ENCODE measurements around the gene GP1BB. TPM values are rescaled to one million over a fixed set of nuclear protein-coding genes. Genes with fewer than 3 reads are reported as not detected.

The GP1BB gene
- total and polyA plus RNA-seq, 2 donors (not counting 3 experiments of a cell fraction or from before 2014, with no cell fraction given): 1.7 to 6.2 TPM

GRCh38 chr22:19753996-19754700, 30.8 kb downstream of the GP1BB start:
- Histone ChIP-seq H3K27me3 (ENCODE audit: control insufficient read depth in 2 of 2, insufficient read depth in 2 of 2, low read length in 2 of 2) (peaks cover 25 to 44% of the 10 kb centered on the region in 2 experiments), H3K9ac (replicated peaks; ENCODE audit: extremely low read depth, insufficient read depth, low read length) (no peak overlapping the region), H3K9me1 (replicated peaks; ENCODE audit: control insufficient read depth, extremely low read depth, insufficient read depth, low read length) (no peaks in the 10 kb centered on the region), H4K20me1 (replicated peaks; ENCODE audit: control insufficient read depth, extremely low read depth, insufficient read depth, low read length) (no peaks in the 10 kb centered on the region), H3K4me1 (ENCODE audit: control insufficient read depth, extremely low read depth, insufficient read depth, low read length) (no peaks in the 10 kb centered on the region), H3K79me2 (ENCODE audit: control insufficient read depth, insufficient read depth, low read length) (no peaks in the 10 kb centered on the region), H3K36me3 (ENCODE audit: control insufficient read depth in 2 of 2, extremely low read depth in 1 of 2, insufficient read depth in 2 of 2, low read length in 2 of 2) (no peaks in the 10 kb centered on the region), H3K4me2 (ENCODE audit: insufficient read depth, low read length) (no peak overlapping the region), H3K27ac (ENCODE audit: insufficient read depth, low read depth, low read length) (no peak overlapping the region), H3K4me3 (replicated peaks in 1 of 3; ENCODE audit: insufficient read depth in 1 of 3, low read depth in 1 of 3, low read length in 3 of 3) (no peak overlapping the region), H2AFZ (ENCODE audit: low read depth, low read length) (no peak overlapping the region), H3K9me3 (replicated peaks; ENCODE audit: control insufficient read depth, insufficient read depth, low read length) (no peaks in the 10 kb centered on the region)
- no peak for DNase-seq (ENCODE audit: low read depth, low spot score)
- intact Hi-C loops (cut with micrococcal nuclease) (no loop called here), dilution Hi-C loops (cut with MboI; ENCODE audit: extremely low pct_ligation_motif_present, low sequenced_read_pairs) (no loop called here)
- TF ChIP-seq GATA2 (IDR thresholded peaks at IDR 0.05; ENCODE audit: insufficient read depth, insufficient read length, low read depth, low read length) (no peak), POLR2AphosphoS5 (IDR thresholded peaks at IDR 0.05; ENCODE audit: insufficient read depth, low read depth, low read length) (no peak)
- BruUV-seq (replicated peaks): no TSS peak
- FAIRE-seq: no peak
- CTCF ChIA-PET: interaction anchor here (1.2 to 5.6 kb wide), 4 partner anchors 8 to 158 kb away, joined by 3 to 73 read pairs (median 13); no protein-coding TSS in a partner anchor
- POLR2A ChIA-PET: no interaction called here

GRCh38 chr22:19754701-19755144, 31.4 kb downstream of the GP1BB start:
- no TSS peak for BruUV-seq (replicated peaks)
- H3K4me1 ChIP-seq (ENCODE audit: control insufficient read depth, extremely low read depth, insufficient read depth, low read length): peaks cover 4% of the 10 kb centered on the region
- no peak overlapping the region for H3K4me3 ChIP-seq (replicated peaks in 1 of 3; ENCODE audit: insufficient read depth in 1 of 3, low read depth in 1 of 3, low read length in 3 of 3)
- H3K79me2 ChIP-seq (ENCODE audit: control insufficient read depth, insufficient read depth, low read length): no peaks in the 10 kb centered on the region
- H3K9ac ChIP-seq (replicated peaks; ENCODE audit: extremely low read depth, insufficient read depth, low read length): no peak overlapping the region
- ChIA-PET CTCF (interaction anchor here (1.3 to 5.6 kb wide), 2 partner anchors 12 to 157 kb away, joined by 3 to 73 read pairs; no protein-coding TSS in a partner anchor), POLR2A (no interaction called here)
- no peak overlapping the region for H3K27ac ChIP-seq (ENCODE audit: insufficient read depth, low read depth, low read length)
- FAIRE-seq: no peak
- no peak overlapping the region for H3K4me2 ChIP-seq (ENCODE audit: insufficient read depth, low read length)
- H3K9me1 ChIP-seq (replicated peaks; ENCODE audit: control insufficient read depth, extremely low read depth, insufficient read depth, low read length): no peaks in the 10 kb centered on the region
- dilution Hi-C loops (cut with MboI; ENCODE audit: extremely low pct_ligation_motif_present, low sequenced_read_pairs) (no loop called here), intact Hi-C loops (cut with micrococcal nuclease) (loop anchor here (5.0 kb wide), 1 partner anchor 98 kb away; the partner anchor contains the start of genes GNB1L and RTL10)
- no peak overlapping the region for H2AFZ ChIP-seq (ENCODE audit: low read depth, low read length)
- H3K9me3 ChIP-seq (replicated peaks; ENCODE audit: control insufficient read depth, insufficient read depth, low read length): no peaks in the 10 kb centered on the region
- TF ChIP-seq FOS (IDR thresholded peaks at IDR 0.05; ENCODE audit: borderline replicate concordance, insufficient read depth, low read length): no peak
- TF ChIP-seq EZH2 (IDR thresholded peaks at IDR 0.05; ENCODE audit: borderline replicate concordance, low read depth, low read length, severe bottlenecking): peak; percentile 26
- H3K27me3 ChIP-seq (ENCODE audit: control insufficient read depth in 2 of 2, insufficient read depth in 2 of 2, low read length in 2 of 2): peaks cover 28 to 50% of the 10 kb centered on the region in 2 experiments
- H3K36me3 ChIP-seq (ENCODE audit: control insufficient read depth in 2 of 2, extremely low read depth in 1 of 2, insufficient read depth in 2 of 2, low read length in 2 of 2): no peaks in the 10 kb centered on the region
- H4K20me1 ChIP-seq (replicated peaks; ENCODE audit: control insufficient read depth, extremely low read depth, insufficient read depth, low read length): no peaks in the 10 kb centered on the region
- no peak for DNase-seq (ENCODE audit: low read depth, low spot score)

All from endothelial cell of umbilical vein (primary cell).